Stimulated activated CD4-positive, alpha-beta T cell treated with anti-CD3 and anti-CD28 coated beads, Interleukin-1b, Interleukin-23, amount 100 ng/mL, for 4 hours (primary cell): Measurements from ENCODE around the gene LAMTOR1.
"Not testable (repeated sequence)": the region's sequence is repeated elsewhere in the genome, so short reads cannot be mapped to it uniquely, and the experiment has no call there.

Source experiments
- DNase-seq, 2 donors: peaks; one replicate each; pipeline ENCODE4 v3.0.0-alpha.2; 2020; ENCODE audit warnings: low read depth in 2 of 2

The LAMTOR1 gene

GRCh38 chr11:72102946-72103753, at the start of gene LAMTOR1:
TSS of gene LAMTOR1 (minus strand) at chr11:72103297. CDS start at chr11:72103224, 73 bp downstream.
- DNase-seq, result peak; percentile 94 to 95

GRCh38 chr11:72150882-72151281, 47.8 kb upstream of the LAMTOR1 start:
- DNase-seq, result no peak

- DNase-seq, result no peak
Observed at GRCh38 chr11:72146625-72147024, 43.5 kb upstream of the LAMTOR1 start.

- DNase-seq, result no peak
Observed at GRCh38 chr11:72144807-72145565, 41.9 kb upstream of the LAMTOR1 start.

- DNase-seq, result not testable (repeated sequence)
Observed at GRCh38 chr11:72142543-72142942, 39.4 kb upstream of the LAMTOR1 start.

- not testable (repeated sequence) for DNase-seq
Observed at GRCh38 chr11:72142086-72142485, 39.0 kb upstream of the LAMTOR1 start.

GRCh38 chr11:72141066-72141465, 38.0 kb upstream of the LAMTOR1 start:
- no peak for DNase-seq

- no peak for DNase-seq
Observed at GRCh38 chr11:72140661-72141060, 37.6 kb upstream of the LAMTOR1 start.

GRCh38 chr11:72139500-72139899, 36.4 kb upstream of the LAMTOR1 start:
- no peak for DNase-seq

GRCh38 chr11:72138821-72139390, 35.8 kb upstream of the LAMTOR1 start:
- DNase-seq, result no peak

- no peak for DNase-seq
Observed at GRCh38 chr11:72136684-72137262, 33.7 kb upstream of the LAMTOR1 start.

- no peak for DNase-seq
Observed at GRCh38 chr11:72135891-72136683, 33.0 kb upstream of the LAMTOR1 start.

- not testable (repeated sequence) for DNase-seq
Observed at GRCh38 chr11:72135473-72135872, 32.4 kb upstream of the LAMTOR1 start, which contains the start of gene FOLR3. TSS of gene FOLR3 (plus strand) at chr11:72135725. CDS start at chr11:72135953, 228 bp downstream.

GRCh38 chr11:72132646-72133045, 29.5 kb upstream of the LAMTOR1 start:
- DNase-seq, result no peak

- no peak for DNase-seq
Observed at GRCh38 chr11:72129381-72129780, 26.3 kb upstream of the LAMTOR1 start.

- no peak for DNase-seq
Observed at GRCh38 chr11:72127923-72128322, 24.8 kb upstream of the LAMTOR1 start.

- DNase-seq, result no peak
Observed at GRCh38 chr11:72125956-72126355, 22.9 kb upstream of the LAMTOR1 start.

GRCh38 chr11:72124046-72124445, 20.9 kb upstream of the LAMTOR1 start:
- no peak for DNase-seq

GRCh38 chr11:72123117-72123653, 20.1 kb upstream of the LAMTOR1 start:
- DNase-seq, result no peak

GRCh38 chr11:72122607-72123006, 19.5 kb upstream of the LAMTOR1 start:
- DNase-seq, result no peak

- DNase-seq, result no peak
Observed at GRCh38 chr11:72120930-72121329, 17.8 kb upstream of the LAMTOR1 start.
